Tibial artery (tissue), 4 donors: ENCODE measurements around the gene BCLAF1.

Experiments used
- DNase-seq, 2 donors: peaks; one replicate each; pipeline ENCODE4 v3.0.0-alpha.2; 2019
- H3K27ac ChIP-seq, 2 donors: fragments of 200-600 bp; sonication (generic) in 1 of 2; 1 replicate in 1 of 2; 2 replicates in 1 of 2; pipeline ENCODE4 v1.5.1; 2018 to 2019; ENCODE audit warnings: mild to moderate bottlenecking in 1 of 2
- H3K27me3 ChIP-seq, 2 donors: fragments of 200-600 bp; sonication (generic) in 1 of 2; one replicate each; pipeline versions ENCODE4 v1.5.1 to v1.6.0; 2016 to 2019
- H3K36me3 ChIP-seq, 3 donors: fragments of 200-600 bp; sonication (generic) in 2 of 3; one replicate each; pipeline ENCODE4 v1.5.1; 2016 to 2019; ENCODE audit warnings: mild to moderate bottlenecking in 2 of 3
- H3K4me1 ChIP-seq, 4 donors: fragments of 200-600 bp; sonication (generic) in 2 of 4; 1 replicate in 3 of 4; 2 replicates in 1 of 4; pipeline ENCODE4 v1.5.1; 2016 to 2019
- H3K4me3 ChIP-seq, 2 donors: fragments of 200-600 bp; sonication (generic) in 1 of 2; 1 replicate in 1 of 2; 2 replicates in 1 of 2; pipeline ENCODE4 v1.5.1; 2018 to 2019; ENCODE audit warnings: mild to moderate bottlenecking in 2 of 2
- H3K9me3 ChIP-seq, 3 donors: fragments of 200-600 bp; sonication (generic) in 1 of 3; one replicate each; pipeline ENCODE4 v1.5.1; 2016 to 2019
- intact Hi-C: fragments of 100-400 bp; cut with DNase I; formaldehyde crosslinking; loops from one replicate; pipeline ENCODE4 v1.15.0; 2023; ENCODE audit warnings: low total_unique reads
- TF ChIP-seq, protein P1 (sequence below), 2 experiments: fragments of 200-600 bp in 1 of 2; fragments of 450-650 bp in 1 of 2; IDR thresholded peaks; one replicate each; pipeline ENCODE4 v1.5.1; 2017 to 2019; ENCODE audit warnings: antibody characterized with exemption in 2 of 2, mild to moderate bottlenecking in 1 of 2, moderate library complexity in 1 of 2

BCLAF1 gene

DNA sequence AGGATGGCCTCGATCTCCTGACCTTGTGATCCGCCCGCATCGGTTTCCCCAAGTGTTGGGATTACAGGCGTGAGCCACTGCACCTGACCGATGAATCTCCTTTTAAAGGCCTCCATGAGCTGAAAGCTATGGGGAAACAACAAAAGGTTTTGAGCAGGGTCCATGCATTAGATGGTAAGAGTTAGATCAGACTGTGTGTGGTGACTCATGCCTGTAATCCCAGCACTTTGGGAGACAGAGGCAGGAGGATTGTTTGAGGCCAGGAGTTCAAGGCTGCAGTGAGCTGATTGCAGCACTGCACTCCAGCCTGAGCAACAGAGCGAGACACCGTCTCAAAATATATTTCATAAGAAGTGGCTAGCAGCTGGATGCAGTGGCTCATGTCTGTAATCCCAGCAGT is 41.0 kb upstream of the BCLAF1 start:
- TF ChIP-seq, protein P1, sequence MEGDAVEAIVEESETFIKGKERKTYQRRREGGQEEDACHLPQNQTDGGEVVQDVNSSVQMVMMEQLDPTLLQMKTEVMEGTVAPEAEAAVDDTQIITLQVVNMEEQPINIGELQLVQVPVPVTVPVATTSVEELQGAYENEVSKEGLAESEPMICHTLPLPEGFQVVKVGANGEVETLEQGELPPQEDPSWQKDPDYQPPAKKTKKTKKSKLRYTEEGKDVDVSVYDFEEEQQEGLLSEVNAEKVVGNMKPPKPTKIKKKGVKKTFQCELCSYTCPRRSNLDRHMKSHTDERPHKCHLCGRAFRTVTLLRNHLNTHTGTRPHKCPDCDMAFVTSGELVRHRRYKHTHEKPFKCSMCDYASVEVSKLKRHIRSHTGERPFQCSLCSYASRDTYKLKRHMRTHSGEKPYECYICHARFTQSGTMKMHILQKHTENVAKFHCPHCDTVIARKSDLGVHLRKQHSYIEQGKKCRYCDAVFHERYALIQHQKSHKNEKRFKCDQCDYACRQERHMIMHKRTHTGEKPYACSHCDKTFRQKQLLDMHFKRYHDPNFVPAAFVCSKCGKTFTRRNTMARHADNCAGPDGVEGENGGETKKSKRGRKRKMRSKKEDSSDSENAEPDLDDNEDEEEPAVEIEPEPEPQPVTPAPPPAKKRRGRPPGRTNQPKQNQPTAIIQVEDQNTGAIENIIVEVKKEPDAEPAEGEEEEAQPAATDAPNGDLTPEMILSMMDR (IDR thresholded peaks at IDR 0.05): no peak
- H3K9me3 ChIP-seq: no peaks in the 10 kb centered on the region
- no peaks in the 10 kb centered on the region for H3K36me3 ChIP-seq
- intact Hi-C loops: no loop called here
- no peak overlapping the region for H3K4me3 ChIP-seq
- H3K4me1 ChIP-seq: no peaks in the 10 kb centered on the region
- DNase-seq: no peak
- no peak overlapping the region for H3K27ac ChIP-seq
- H3K27me3 ChIP-seq: no peaks in the 10 kb centered on the region

DNA sequence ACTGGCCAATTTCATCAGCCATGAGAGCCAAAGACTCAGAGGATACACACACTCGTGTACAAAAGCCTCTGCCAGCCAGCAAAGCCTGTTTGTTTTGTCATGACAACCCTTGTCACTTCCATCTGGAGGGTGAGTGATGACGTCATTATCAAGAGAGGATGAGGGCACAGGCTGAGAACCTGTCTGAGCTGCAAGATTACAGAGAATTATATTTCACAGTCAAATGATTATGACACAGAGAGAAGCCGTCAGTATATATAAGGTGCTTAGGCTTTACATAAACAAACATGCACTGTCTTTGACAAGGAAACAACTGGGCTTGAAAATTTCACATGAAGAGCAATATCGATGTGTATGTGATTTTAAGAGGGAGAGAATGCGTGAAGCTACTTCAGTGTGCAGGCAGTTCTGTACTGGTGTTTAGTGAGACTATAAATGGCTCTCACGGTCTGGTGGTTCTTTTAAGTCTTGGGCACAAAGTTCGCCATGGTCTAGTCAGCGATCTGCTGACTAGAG is 36.5 kb upstream of the BCLAF1 start:
- no peak overlapping the region for H3K27ac ChIP-seq
- TF ChIP-seq, protein P1 (IDR thresholded peaks at IDR 0.05): no peak
- no peaks in the 10 kb centered on the region for H3K9me3 ChIP-seq
- no peaks in the 10 kb centered on the region for H3K27me3 ChIP-seq
- H3K4me1 ChIP-seq: no peaks in the 10 kb centered on the region
- no peak for DNase-seq
- intact Hi-C loops: no loop called here
- no peak overlapping the region for H3K4me3 ChIP-seq
- no peaks in the 10 kb centered on the region for H3K36me3 ChIP-seq

DNA sequence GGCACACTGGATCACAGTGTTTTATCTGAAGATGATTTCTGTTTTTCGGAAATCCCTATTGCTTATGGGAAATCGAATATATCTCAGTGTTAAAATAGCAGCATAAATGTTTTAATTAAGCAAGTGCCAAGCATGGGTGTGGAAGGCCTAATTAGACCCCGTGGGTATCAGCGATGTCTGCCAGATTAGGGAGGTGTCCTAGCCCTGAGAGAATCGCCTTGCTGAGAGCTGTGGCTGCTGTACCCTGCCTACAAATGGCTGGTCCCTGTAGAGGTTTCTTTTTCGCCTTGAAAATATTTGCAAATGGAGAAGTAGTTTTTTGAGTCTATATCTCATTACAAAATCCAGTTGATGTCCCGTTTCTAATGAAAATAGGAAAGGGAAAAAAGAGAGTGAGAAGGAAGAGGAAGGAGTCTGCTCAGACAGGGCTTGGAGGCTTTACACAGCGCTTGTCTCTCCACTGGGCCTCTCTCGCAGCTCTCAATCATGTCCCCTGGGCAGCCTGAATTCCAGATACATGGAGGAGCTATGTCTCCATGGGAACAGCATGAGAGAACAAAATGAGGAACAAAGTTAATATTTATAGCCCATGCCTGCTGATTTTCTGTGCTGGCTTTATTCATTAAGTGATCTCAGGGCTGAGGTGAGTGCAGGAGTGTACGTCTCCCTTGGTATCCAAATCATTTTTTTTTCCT is 35.2 kb upstream of the BCLAF1 start:
- Histone ChIP-seq H3K4me1 (no peaks in the 10 kb centered on the region), H3K36me3 (no peaks in the 10 kb centered on the region), H3K27me3 (no peaks in the 10 kb centered on the region), H3K4me3 (no peak overlapping the region), H3K27ac (no peak overlapping the region), H3K9me3 (no peaks in the 10 kb centered on the region)
- intact Hi-C loops: no loop called here
- DNase-seq: no peak
- TF ChIP-seq, protein P1 (IDR thresholded peaks at IDR 0.05): no peak

DNA sequence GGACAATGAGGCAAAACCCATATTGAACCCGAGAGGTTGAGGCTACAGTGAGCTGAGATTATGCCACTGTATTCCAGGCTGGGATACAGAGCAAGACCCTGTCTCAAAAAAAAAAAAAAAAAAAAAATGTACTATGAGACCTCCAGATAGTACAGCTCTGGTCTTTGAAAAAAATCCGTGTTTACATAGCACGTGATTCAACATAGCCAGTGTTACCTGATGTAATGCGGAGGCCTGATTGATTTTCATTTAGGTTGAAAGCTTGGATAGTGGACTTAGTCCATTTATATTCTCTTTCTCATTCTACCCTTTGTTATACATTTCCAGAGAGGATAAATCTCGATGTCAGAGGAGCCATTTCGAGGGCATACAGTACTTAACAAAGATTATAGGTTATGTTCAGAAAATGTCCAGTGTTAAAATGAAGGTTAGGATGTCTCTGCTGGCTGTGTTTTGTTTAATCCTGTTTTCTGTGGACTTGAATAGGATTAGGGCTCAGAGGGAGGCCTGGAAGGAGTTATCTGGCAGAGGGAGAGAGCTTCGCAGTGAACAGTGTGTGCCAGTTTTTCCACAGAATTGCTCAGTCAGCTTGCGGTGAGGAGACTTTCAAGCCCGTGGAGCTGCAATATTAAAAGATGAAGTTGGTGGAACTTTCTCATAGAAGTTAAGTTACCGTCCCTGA is 33.9 kb upstream of the BCLAF1 start:
- no peak overlapping the region for H3K4me3 ChIP-seq
- no peaks in the 10 kb centered on the region for H3K27me3 ChIP-seq
- intact Hi-C loops: no loop called here
- TF ChIP-seq, protein P1 (IDR thresholded peaks at IDR 0.05): no peak
- H3K36me3 ChIP-seq: no peaks in the 10 kb centered on the region
- no peak overlapping the region for H3K27ac ChIP-seq
- H3K4me1 ChIP-seq: no peaks in the 10 kb centered on the region
- no peaks in the 10 kb centered on the region for H3K9me3 ChIP-seq
- no peak for DNase-seq

DNA sequence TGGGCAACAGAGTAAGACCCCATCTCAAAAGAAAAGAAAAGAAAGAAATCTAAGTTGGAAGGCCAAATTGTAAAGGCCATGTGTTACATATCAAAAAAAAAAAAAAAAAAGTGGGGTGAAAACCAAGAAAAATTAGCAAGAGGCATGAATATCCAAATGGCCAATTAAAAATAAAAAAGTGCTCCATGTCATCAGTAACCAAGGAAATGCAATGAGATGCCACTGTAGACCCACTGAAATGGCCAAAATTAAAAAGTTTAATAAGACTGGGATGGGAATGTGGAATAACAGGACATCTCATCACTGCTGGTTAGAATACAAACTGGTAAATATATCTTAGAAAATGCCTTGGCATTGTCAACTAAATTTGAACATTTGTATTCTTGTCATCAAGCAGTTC is 30.1 kb upstream of the BCLAF1 start:
- Histone ChIP-seq H3K4me3 (no peak overlapping the region), H3K27me3 (no peaks in the 10 kb centered on the region), H3K9me3 (no peaks in the 10 kb centered on the region), H3K36me3 (no peaks in the 10 kb centered on the region), H3K4me1 (no peaks in the 10 kb centered on the region), H3K27ac (no peak overlapping the region)
- TF ChIP-seq, protein P1 (IDR thresholded peaks at IDR 0.05): no peak
- intact Hi-C loops: no loop called here
- no peak for DNase-seq
